GM23338 (cell line): Measurements from ENCODE around the gene CSH2. TPM values are rescaled to one million over a fixed set of nuclear protein-coding genes. Genes with fewer than 3 reads are reported as not detected.
A peak's percentile ranks its signal among the peaks of the same experiment; 100 is the strongest.
"Not testable (repeated sequence)": the region's sequence is repeated elsewhere in the genome, so short reads cannot be mapped to it uniquely, and the experiment has no call there.

Source experiments
- ATAC-seq: fragments of 200-7000 bp; cut with Tn5 transposase; 3 replicates; pipeline ENCODE4 v1.9.1; 2020
- DNase-seq: peaks from one replicate; pipeline ENCODE4 v3.0.0-alpha.2; 2015; ENCODE audit warnings: low spot score
- H2AFZ ChIP-seq: fragments of 200-600 bp; sonication (generic); 2 replicates; pipeline ENCODE4 v1.8.0; 2016; ENCODE audit warnings: antibody characterized with exemption, mild to moderate bottlenecking, moderate library complexity
- H3F3A ChIP-seq: fragments of 200-600 bp; sonication (generic); replicated peaks from 2 replicates; pipeline ENCODE4 v1.8.0; 2017; ENCODE audit warnings: antibody characterized with exemption, mixed run types, low read depth
- H3K27ac ChIP-seq: fragments of 200-600 bp; sonication (generic); 2 replicates; pipeline ENCODE4 v1.6.1; 2016; ENCODE audit warnings: low read depth
- H3K27me3 ChIP-seq: fragments of 200-600 bp; sonication (generic); 2 replicates; pipeline ENCODE4 v1.8.0; 2016; ENCODE audit warnings: mild to moderate bottlenecking, mixed run types, moderate library complexity; ENCODE audit not compliant: insufficient read depth
- H3K36me3 ChIP-seq: fragments of 200-600 bp; sonication (generic); 2 replicates; pipeline ENCODE4 v1.8.0; 2016; ENCODE audit warnings: mild to moderate bottlenecking; ENCODE audit not compliant: insufficient read depth
- H3K4me1 ChIP-seq: fragments of 200-600 bp; sonication (generic); 2 replicates; pipeline ENCODE4 v1.8.0; 2016; ENCODE audit warnings: mild to moderate bottlenecking, moderate library complexity; ENCODE audit not compliant: insufficient read depth
- H3K4me2 ChIP-seq: fragments of 200-600 bp; sonication (generic); 2 replicates; pipeline ENCODE4 v1.7.1; 2017; ENCODE audit warnings: mixed run types
- H3K4me3 ChIP-seq: fragments of 200-600 bp; sonication (generic); 2 replicates; pipeline ENCODE4 v1.6.1; 2016; ENCODE audit warnings: mixed run types
- H3K79me2 ChIP-seq: fragments of 200-600 bp; sonication (generic); replicated peaks from 2 replicates; pipeline ENCODE4 v1.8.0; 2017; ENCODE audit warnings: mild to moderate bottlenecking; ENCODE audit not compliant: insufficient read depth
- H3K9me2 ChIP-seq: fragments of 200-600 bp; sonication (generic); 2 replicates; pipeline ENCODE4 v1.8.0; 2017; ENCODE audit not compliant: insufficient read depth
- H4K20me1 ChIP-seq: fragments of 200-600 bp; sonication (generic); replicated peaks from 2 replicates; pipeline ENCODE4 v1.8.0; 2017; ENCODE audit warnings: mild to moderate bottlenecking; ENCODE audit not compliant: insufficient read depth
- H3K27ac Mint-ChIP-seq: 2 replicates; pipeline ENCODE4 v1.8.0; 2020; ENCODE audit warnings: inconsistent platforms, mild to moderate bottlenecking, moderate library complexity, mixed read lengths
- H3K27me3 Mint-ChIP-seq: 3 replicates; pipeline ENCODE4 v1.8.0; 2022; ENCODE audit warnings: low read depth, mild to moderate bottlenecking, moderate library complexity, mixed read lengths, inconsistent platforms; ENCODE audit not compliant: insufficient read depth, poor library complexity
- H3K36me3 Mint-ChIP-seq: 3 replicates; pipeline ENCODE4 v1.8.0; 2021; ENCODE audit warnings: low read depth, mild to moderate bottlenecking, inconsistent platforms, moderate library complexity, mixed read lengths
- H3K4me1 Mint-ChIP-seq: 3 replicates; pipeline ENCODE4 v1.8.0; 2020; ENCODE audit warnings: mild to moderate bottlenecking, inconsistent platforms, mixed read lengths
- H3K4me3 Mint-ChIP-seq: 3 replicates; pipeline ENCODE4 v1.8.0; 2021; ENCODE audit warnings: moderate library complexity, mild to moderate bottlenecking, inconsistent platforms, mixed read lengths
- H3K9me3 Mint-ChIP-seq: 3 replicates; pipeline ENCODE4 v1.8.0; 2020; ENCODE audit warnings: moderate library complexity, mild to moderate bottlenecking, inconsistent platforms, mixed read lengths
- long read RNA-seq: library from polyadenylated mRNA; unstranded; transcript quantifications from one replicate; pipeline ENCODE4 v2.0.0, GENCODE V29; 2020; ENCODE audit not compliant: unreplicated experiment
- polyA plus RNA-seq: library from polyadenylated mRNA; unstranded; fragments of >200 nt; fragmentation: Nextera tagmentation; extraction: Ambion mirVana; gene quantifications from 2 replicates; pipeline ENCODE4 v1.2.1, GENCODE V29; 2016
- total RNA-seq: library from RNA; depleted of rRNA; stranded (reverse); fragments of >200 nt; shearing (Covaris generic); gene quantifications from 2 replicates; pipeline ENCODE4 v1.2.3, GENCODE V29; 2014; rRNA removed

The CSH2 gene
- total RNA-seq: not detected in 2 replicates
- 0.37 and 0.43 TPM in 2 replicates for polyA plus RNA-seq
- long read RNA-seq: 0 reads

GRCh38 chr17:63873577-63873976, at the start of gene CSH2:
Gene CSH2 (minus strand): TSS chr17:63873677. CDS start chr17:63873614, 63 bp downstream.
- H3K27me3 Mint-ChIP-seq, H2AFZ ChIP-seq, H3K4me3 ChIP-seq, H3F3A ChIP-seq, H3K4me1 Mint-ChIP-seq, H3K36me3 Mint-ChIP-seq, H3K9me3 Mint-ChIP-seq, H3K4me2 ChIP-seq, H3K27me3 ChIP-seq, H3K9me2 ChIP-seq, H3K4me1 ChIP-seq, DNase-seq, H3K36me3 ChIP-seq, H3K4me3 Mint-ChIP-seq, ATAC-seq, H3K79me2 ChIP-seq, H4K20me1 ChIP-seq, H3K27ac ChIP-seq: not testable (repeated sequence)
- H3K27ac Mint-ChIP-seq: peak within 1 kb of the TSS; percentile 66; the same call in 1 of the 2 replicates

- ATAC-seq, H3K27me3 ChIP-seq, H3K4me2 ChIP-seq, H3K36me3 Mint-ChIP-seq, H3F3A ChIP-seq, H3K79me2 ChIP-seq, H2AFZ ChIP-seq, DNase-seq, H3K9me2 ChIP-seq, H3K4me1 ChIP-seq, H3K4me3 Mint-ChIP-seq, H3K9me3 Mint-ChIP-seq, H3K36me3 ChIP-seq, H3K4me3 ChIP-seq, H4K20me1 ChIP-seq, H3K27ac ChIP-seq, H3K27ac Mint-ChIP-seq: not testable (repeated sequence)
- Mint-ChIP-seq H3K27me3 (peaks cover 18% of the 10 kb centered on the region), H3K4me1 (peaks cover 19% of the 10 kb centered on the region)
Measured at GRCh38 chr17:63922402-63922801, 48.9 kb upstream of the CSH2 start.

- H3K4me1 Mint-ChIP-seq: peaks cover 22% of the 10 kb centered on the region
- H3K27me3 Mint-ChIP-seq: peaks cover 25% of the 10 kb centered on the region
- not testable (repeated sequence) for DNase-seq, H3K27me3 ChIP-seq, H3K4me2 ChIP-seq, H3K4me3 Mint-ChIP-seq, ATAC-seq, H2AFZ ChIP-seq, H3K4me1 ChIP-seq, H3K27ac Mint-ChIP-seq, H3K36me3 Mint-ChIP-seq, H3K79me2 ChIP-seq, H3K4me3 ChIP-seq, H3K9me3 Mint-ChIP-seq, H3F3A ChIP-seq, H3K9me2 ChIP-seq, H3K36me3 ChIP-seq, H3K27ac ChIP-seq, H4K20me1 ChIP-seq
Measured at GRCh38 chr17:63920779-63921178, 47.3 kb upstream of the CSH2 start.

GRCh38 chr17:63920050-63920449, 46.6 kb upstream of the CSH2 start:
- not testable (repeated sequence) for H3K27me3 ChIP-seq, ATAC-seq, H3K4me3 ChIP-seq, H3K9me2 ChIP-seq, H3K79me2 ChIP-seq, DNase-seq, H2AFZ ChIP-seq, H4K20me1 ChIP-seq, H3K4me3 Mint-ChIP-seq, H3K27ac ChIP-seq, H3K36me3 ChIP-seq, H3K4me2 ChIP-seq, H3K9me3 Mint-ChIP-seq, H3K27ac Mint-ChIP-seq, H3F3A ChIP-seq, H3K36me3 Mint-ChIP-seq, H3K4me1 ChIP-seq
- peaks cover 25% of the 10 kb centered on the region for H3K27me3 Mint-ChIP-seq
- H3K4me1 Mint-ChIP-seq: peaks cover 22% of the 10 kb centered on the region
